ENCODE data around the gene ARHGEF7. TPM values are rescaled to one million over a fixed set of nuclear protein-coding genes. Genes with fewer than 3 reads are reported as not detected.

The ARHGEF7 gene
- polyA plus RNA-seq, 1 donor (not counting 4 experiments of a cell fraction or from before 2014, with no cell fraction given): 25.2 TPM

DNA sequence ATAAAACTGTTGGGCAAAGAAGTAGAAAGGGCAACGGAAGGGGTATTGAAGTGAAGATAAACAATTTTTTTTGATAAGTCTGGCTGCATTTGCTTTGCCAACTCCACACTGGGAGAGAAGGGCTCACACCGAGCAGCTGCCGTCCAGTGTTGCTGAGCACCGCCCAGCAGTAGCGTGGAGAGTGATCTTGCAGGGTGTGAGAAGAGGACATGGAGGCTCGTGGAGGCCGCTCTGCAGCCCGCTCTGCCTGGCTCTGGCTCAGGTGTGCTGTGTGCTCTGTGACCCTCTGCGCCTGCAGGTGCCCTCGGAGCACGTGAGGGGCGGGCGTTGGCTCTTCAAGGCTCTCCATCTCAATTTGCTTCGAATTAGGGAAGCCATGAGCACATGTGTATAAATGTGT is 169.5 kb downstream of the ARHGEF7 start:
- H2AFZ ChIP-seq (ENCODE audit: control insufficient read depth, low read length): no peak overlapping the region
- TF ChIP-seq CTCF (optimal IDR thresholded peaks at IDR 0.05 in 1 of 3, IDR thresholded peaks at IDR 0.05 in 1 of 3, conservative IDR thresholded peaks at IDR 0.05 in 1 of 3; ENCODE audit: extremely low read depth in 1 of 3, insufficient read depth in 2 of 3, low read length in 3 of 3) (no peak), EZH2 (IDR thresholded peaks at IDR 0.05; ENCODE audit: low read length) (no peak)
- H3K4me3 ChIP-seq (ENCODE audit: control insufficient read depth in 2 of 3, extremely low read depth in 1 of 3, insufficient read depth in 2 of 3, low read depth in 1 of 3, low read length in 3 of 3): no peak overlapping the region
- peaks cover 15% of the 10 kb centered on the region for H3K4me1 ChIP-seq (ENCODE audit: control insufficient read depth, extremely low read depth, insufficient read depth, low read length)
- no peak for FAIRE-seq
- H3K79me2 ChIP-seq (ENCODE audit: control insufficient read depth, insufficient read depth, low read length): no peaks in the 10 kb centered on the region
- peaks cover 11 to 39% of the 10 kb centered on the region in 2 experiments for H3K36me3 ChIP-seq (ENCODE audit: control insufficient read depth in 2 of 2, extremely low read depth in 1 of 2, insufficient read depth in 2 of 2, low read length in 2 of 2)
- dilution Hi-C loops (cut with MboI; ENCODE audit: extremely low pct_ligation_motif_present, low sequenced_read_pairs): no loop called here
- no peaks in the 10 kb centered on the region for H3K9me1 ChIP-seq (ENCODE audit: control insufficient read depth, extremely low read depth, insufficient read depth, low read length)
- no peak overlapping the region for H3K4me2 ChIP-seq (ENCODE audit: control insufficient read depth, extremely low read depth, insufficient read depth, low read depth, low read length)
- no peak for DNase-seq (ENCODE audit: low read depth, low spot score)
- no peaks in the 10 kb centered on the region for H3K9me3 ChIP-seq (ENCODE audit: control insufficient read depth, low read depth, low read length)
- no peak overlapping the region for H3K27ac ChIP-seq (ENCODE audit: control insufficient read depth, insufficient read depth, low read length)
- no peaks in the 10 kb centered on the region for H4K20me1 ChIP-seq (ENCODE audit: control insufficient read depth, extremely low read depth, insufficient read depth, low read length)
- no peaks in the 10 kb centered on the region for H3K27me3 ChIP-seq (ENCODE audit: control insufficient read depth, extremely low read depth, insufficient read depth, low read length)
- no peak overlapping the region for H3K9ac ChIP-seq (ENCODE audit: control insufficient read depth, extremely low read depth, insufficient read depth, low read length)

- no peak for DNase-seq (ENCODE audit: low read depth, low spot score)
- Histone ChIP-seq H3K9me3 (ENCODE audit: control insufficient read depth, low read depth, low read length) (no peaks in the 10 kb centered on the region), H3K9ac (ENCODE audit: control insufficient read depth, extremely low read depth, insufficient read depth, low read length) (no peak overlapping the region), H3K4me3 (ENCODE audit: control insufficient read depth in 2 of 3, extremely low read depth in 1 of 3, insufficient read depth in 2 of 3, low read depth in 1 of 3, low read length in 3 of 3) (no peak overlapping the region), H3K27me3 (ENCODE audit: control insufficient read depth, extremely low read depth, insufficient read depth, low read length) (no peaks in the 10 kb centered on the region), H3K4me1 (ENCODE audit: control insufficient read depth, extremely low read depth, insufficient read depth, low read length) (peaks cover 10% of the 10 kb centered on the region), H3K36me3 (ENCODE audit: control insufficient read depth in 2 of 2, extremely low read depth in 1 of 2, insufficient read depth in 2 of 2, low read length in 2 of 2) (peaks cover 10 to 37% of the 10 kb centered on the region in 2 experiments), H3K79me2 (ENCODE audit: control insufficient read depth, insufficient read depth, low read length) (no peaks in the 10 kb centered on the region), H3K27ac (ENCODE audit: control insufficient read depth, insufficient read depth, low read length) (no peak overlapping the region), H2AFZ (ENCODE audit: control insufficient read depth, low read length) (no peak overlapping the region), H3K9me1 (ENCODE audit: control insufficient read depth, extremely low read depth, insufficient read depth, low read length) (no peaks in the 10 kb centered on the region), H3K4me2 (ENCODE audit: control insufficient read depth, extremely low read depth, insufficient read depth, low read depth, low read length) (no peak overlapping the region), H4K20me1 (ENCODE audit: control insufficient read depth, extremely low read depth, insufficient read depth, low read length) (no peaks in the 10 kb centered on the region)
- no peak for FAIRE-seq
- no peak for TF ChIP-seq EZH2 (IDR thresholded peaks at IDR 0.05; ENCODE audit: low read length)
- no peak for TF ChIP-seq CTCF (optimal IDR thresholded peaks at IDR 0.05 in 1 of 3, IDR thresholded peaks at IDR 0.05 in 1 of 3, conservative IDR thresholded peaks at IDR 0.05 in 1 of 3; ENCODE audit: extremely low read depth in 1 of 3, insufficient read depth in 2 of 3, low read length in 3 of 3)
- dilution Hi-C loops (cut with MboI; ENCODE audit: extremely low pct_ligation_motif_present, low sequenced_read_pairs): no loop called here
Measured at GRCh38 chr13:111286162-111286561, 171.1 kb downstream of the ARHGEF7 start.
